Sigmoid colon (tissue), 7 donors: ENCODE results near the gene FBN3. TPM values are rescaled to one million over a fixed set of nuclear protein-coding genes. Genes with fewer than 3 reads are reported as not detected.
A peak's percentile ranks its signal among the peaks of the same experiment; 100 is the strongest.

Source experiments
- DNase-seq: peaks from one replicate; pipeline ENCODE4 v3.0.0-alpha.2; 2019
- H3K27ac ChIP-seq, 4 donors: fragments of 200-600 bp; sonication (generic); one replicate each; pipeline ENCODE4 v1.5.1; 2016 to 2019; ENCODE audit warnings: mild to moderate bottlenecking in 1 of 4
- H3K27me3 ChIP-seq, 3 donors: fragments of 200-600 bp; sonication (generic); one replicate each; pipeline ENCODE4 v1.5.1; 2019; ENCODE audit warnings: mild to moderate bottlenecking in 1 of 3
- H3K36me3 ChIP-seq, 4 donors: fragments of 200-600 bp; sonication (generic); one replicate each; pipeline ENCODE4 v1.5.1; 2016 to 2019
- H3K4me1 ChIP-seq, 4 donors: fragments of 200-600 bp; sonication (generic); one replicate each; pipeline ENCODE4 v1.5.1; 2017 to 2019
- H3K4me3 ChIP-seq, 4 donors: fragments of 200-600 bp; sonication (generic); one replicate each; pipeline ENCODE4 v1.5.1; 2017 to 2019; ENCODE audit warnings: mild to moderate bottlenecking in 2 of 4, moderate library complexity in 1 of 4
- H3K9me3 ChIP-seq, 4 donors: fragments of 200-600 bp in 3 of 4; sonication (generic) in 3 of 4; one replicate each; pipeline versions ENCODE4 v1.5.1 to v1.6.1; 2013 to 2019
- EP300 ChIP-seq, 4 donors: sonication (generic); formaldehyde crosslinking; IDR thresholded peaks; one replicate each; pipeline ENCODE4 v1.6.1; 2017; ENCODE audit warnings: antibody characterized with exemption in 4 of 4
- POLR2A ChIP-seq, 2 donors: fragments of 450-650 bp; IDR thresholded peaks; one replicate each; pipeline ENCODE4 v1.6.1; 2016; ENCODE audit warnings: antibody characterized with exemption in 2 of 2, mild to moderate bottlenecking in 2 of 2, moderate library complexity in 2 of 2
- POLR2AphosphoS5 ChIP-seq, 4 donors: sonication (generic); formaldehyde crosslinking; IDR thresholded peaks; one replicate each; pipeline ENCODE4 v1.6.1; 2017; ENCODE audit warnings: antibody characterized with exemption in 4 of 4
- WGBS, 2 donors: extraction: QIAGEN DNeasy Blood & Tissue Kit; methylation state at CpG; one replicate each; pipeline ENCODE4 v1.1.7; 2013; 5-methylcytosine and 5-hydroxymethylcytosine counted together
- intact Hi-C: fragments of 100-400 bp; cut with DNase I; formaldehyde crosslinking; loops from one replicate; pipeline ENCODE4 v1.15.1; 2023
- polyA plus RNA-seq, 3 donors: library from polyadenylated mRNA; stranded (reverse); fragments of 200-250 nt; gene quantifications; one replicate each; pipeline ENCODE4 v1.2.3, GENCODE V29; 2013
- total RNA-seq, 4 donors: library from RNA; depleted of rRNA; stranded (reverse); fragments of >200 nt; gene quantifications; one replicate each; pipeline ENCODE4 v1.1.0, GENCODE V29; 2016
- TF ChIP-seq, protein P1 (sequence below), 4 experiments: fragments of 450-650 bp in 3 of 4; fragments of 200-600 bp in 1 of 4; IDR thresholded peaks; one replicate each; pipeline ENCODE4 v1.5.1; 2016 to 2019; ENCODE audit warnings: antibody characterized with exemption in 4 of 4, mild to moderate bottlenecking in 3 of 4, moderate library complexity in 2 of 4
- donor health status: healthy with polysubstance abuse.
- donor health status: Bipolar disorder and iron deficiency.
- donor health status: healthy.

FBN3 gene
- total and polyA plus RNA-seq, 7 donors = 0.06 TPM; not detected in 6

DNA sequence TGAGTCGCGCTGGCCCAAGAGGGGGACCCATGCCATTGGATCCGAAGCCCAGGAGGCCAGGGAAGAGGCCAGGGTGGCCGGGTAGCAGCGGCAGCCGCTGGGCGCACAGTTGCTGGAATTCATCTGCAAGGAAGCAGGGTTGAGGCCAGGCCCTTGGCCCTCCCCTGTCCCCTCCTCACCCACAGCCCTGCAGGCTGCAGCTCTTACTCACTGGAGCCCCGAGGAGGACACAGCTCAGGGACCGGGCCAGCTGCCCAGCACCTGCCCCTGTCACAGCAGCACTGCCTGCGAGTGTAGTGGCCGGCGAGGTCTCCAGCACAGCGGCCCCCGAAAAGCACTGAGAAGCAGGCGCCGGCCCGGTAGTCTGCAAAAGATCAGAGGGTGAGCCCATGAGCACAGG is 11.2 kb downstream of the FBN3 start:
- Histone ChIP-seq H3K4me1 (no peaks in the 10 kb centered on the region), H3K36me3 (no peaks in the 10 kb centered on the region), H3K27me3 (peaks cover 0 to 3% (median 0%) of the 10 kb centered on the region in 3 donors), H3K9me3 (no peaks in the 10 kb centered on the region), H3K27ac (no peak overlapping the region), H3K4me3 (no peak overlapping the region)
- whole genome bisulfite sequencing, 2 donors = 89 to 94% methylated on average over 17 of the region's 17 CpGs
- no peak for TF ChIP-seq POLR2A (IDR thresholded peaks at IDR 0.05)
- TF ChIP-seq, protein P1, sequence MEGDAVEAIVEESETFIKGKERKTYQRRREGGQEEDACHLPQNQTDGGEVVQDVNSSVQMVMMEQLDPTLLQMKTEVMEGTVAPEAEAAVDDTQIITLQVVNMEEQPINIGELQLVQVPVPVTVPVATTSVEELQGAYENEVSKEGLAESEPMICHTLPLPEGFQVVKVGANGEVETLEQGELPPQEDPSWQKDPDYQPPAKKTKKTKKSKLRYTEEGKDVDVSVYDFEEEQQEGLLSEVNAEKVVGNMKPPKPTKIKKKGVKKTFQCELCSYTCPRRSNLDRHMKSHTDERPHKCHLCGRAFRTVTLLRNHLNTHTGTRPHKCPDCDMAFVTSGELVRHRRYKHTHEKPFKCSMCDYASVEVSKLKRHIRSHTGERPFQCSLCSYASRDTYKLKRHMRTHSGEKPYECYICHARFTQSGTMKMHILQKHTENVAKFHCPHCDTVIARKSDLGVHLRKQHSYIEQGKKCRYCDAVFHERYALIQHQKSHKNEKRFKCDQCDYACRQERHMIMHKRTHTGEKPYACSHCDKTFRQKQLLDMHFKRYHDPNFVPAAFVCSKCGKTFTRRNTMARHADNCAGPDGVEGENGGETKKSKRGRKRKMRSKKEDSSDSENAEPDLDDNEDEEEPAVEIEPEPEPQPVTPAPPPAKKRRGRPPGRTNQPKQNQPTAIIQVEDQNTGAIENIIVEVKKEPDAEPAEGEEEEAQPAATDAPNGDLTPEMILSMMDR (IDR thresholded peaks at IDR 0.05) = no peak
- no peak for TF ChIP-seq EP300 (IDR thresholded peaks at IDR 0.05)
- no peak for TF ChIP-seq POLR2AphosphoS5 (IDR thresholded peaks at IDR 0.05)
- intact Hi-C loops = no loop called here
- no peak for DNase-seq

DNA sequence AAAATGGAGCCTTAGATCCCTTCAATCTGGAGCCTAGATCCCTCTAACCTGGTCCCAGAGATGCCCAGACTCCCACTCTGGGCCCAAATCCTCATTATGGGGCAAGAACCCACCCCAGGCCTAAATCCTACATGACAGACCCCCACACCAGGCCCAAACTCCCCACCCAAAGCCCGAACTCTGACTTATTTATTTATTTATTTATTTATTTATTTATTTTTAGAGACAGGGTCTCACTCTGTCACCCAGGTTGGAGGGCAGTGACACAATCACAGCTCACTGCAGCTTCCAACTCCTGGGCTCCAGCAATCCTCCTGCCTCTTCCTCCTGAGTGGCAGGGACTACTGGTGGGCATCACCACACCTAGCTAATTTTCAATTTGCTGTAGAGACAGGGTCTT is 12.0 kb downstream of the FBN3 start:
- no peak for DNase-seq
- Histone ChIP-seq H3K27ac (no peak overlapping the region), H3K4me3 (no peak overlapping the region), H3K4me1 (no peaks in the 10 kb centered on the region), H3K36me3 (no peaks in the 10 kb centered on the region), H3K27me3 (peaks cover 0 to 3% (median 0%) of the 10 kb centered on the region in 3 donors), H3K9me3 (no peaks in the 10 kb centered on the region)
- TF ChIP-seq POLR2AphosphoS5 (IDR thresholded peaks at IDR 0.05) (no peak), POLR2A (IDR thresholded peaks at IDR 0.05) (no peak), EP300 (IDR thresholded peaks at IDR 0.05) (no peak)
- TF ChIP-seq, protein P1 (IDR thresholded peaks at IDR 0.05) = no peak
- intact Hi-C loops = no loop called here
- WGBS, 2 donors = 87 to 94% methylated on average over 1 of the region's 1 CpG

DNA sequence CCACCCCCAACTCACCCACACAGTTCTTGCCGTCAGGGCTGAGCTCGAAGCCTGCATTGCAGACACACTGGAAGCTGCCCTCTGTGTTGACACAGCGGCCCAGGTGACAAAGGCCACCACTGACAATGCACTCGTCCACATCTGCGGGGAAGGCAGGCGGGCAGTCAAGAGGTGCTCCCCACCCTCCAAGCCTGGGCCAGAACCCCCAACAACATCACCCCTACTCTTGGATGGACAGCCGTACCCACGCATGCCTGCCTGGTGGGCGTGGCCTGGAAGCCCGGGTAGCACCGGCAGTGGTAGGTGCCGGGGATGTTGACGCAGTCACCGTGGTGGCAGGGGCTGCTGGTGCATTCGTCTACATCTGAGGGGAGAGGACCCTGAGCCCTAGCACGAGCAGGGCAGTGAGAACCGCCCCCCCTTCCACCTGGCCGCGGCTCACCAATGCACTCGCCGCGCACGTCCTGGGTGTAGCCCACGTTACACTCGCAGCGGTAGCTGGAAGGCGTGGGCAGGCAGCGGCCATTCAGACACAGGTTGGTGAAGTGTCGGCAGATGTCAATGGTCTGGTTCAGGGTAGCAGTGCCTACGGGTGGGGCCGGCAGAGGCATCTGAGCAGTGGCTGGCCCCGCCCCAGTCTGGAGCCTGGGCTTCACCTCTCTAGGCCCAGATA is 13.3 kb downstream of the FBN3 start:
- H3K27me3 ChIP-seq = no peaks in the 10 kb centered on the region
- no peak for DNase-seq
- H3K36me3 ChIP-seq = no peaks in the 10 kb centered on the region
- 83 to 89% methylated on average over 32 of the region's 32 CpGs for WGBS, 2 donors
- intact Hi-C loops = no loop called here
- no peak for TF ChIP-seq EP300 (IDR thresholded peaks at IDR 0.05)
- TF ChIP-seq POLR2A (IDR thresholded peaks at IDR 0.05) = no peak
- TF ChIP-seq POLR2AphosphoS5 (IDR thresholded peaks at IDR 0.05) = no peak
- TF ChIP-seq, protein P1 (IDR thresholded peaks at IDR 0.05) = no peak
- no peaks in the 10 kb centered on the region for H3K9me3 ChIP-seq
- H3K4me1 ChIP-seq = no peaks in the 10 kb centered on the region
- H3K27ac ChIP-seq = no peak overlapping the region
- no peak overlapping the region for H3K4me3 ChIP-seq

DNA sequence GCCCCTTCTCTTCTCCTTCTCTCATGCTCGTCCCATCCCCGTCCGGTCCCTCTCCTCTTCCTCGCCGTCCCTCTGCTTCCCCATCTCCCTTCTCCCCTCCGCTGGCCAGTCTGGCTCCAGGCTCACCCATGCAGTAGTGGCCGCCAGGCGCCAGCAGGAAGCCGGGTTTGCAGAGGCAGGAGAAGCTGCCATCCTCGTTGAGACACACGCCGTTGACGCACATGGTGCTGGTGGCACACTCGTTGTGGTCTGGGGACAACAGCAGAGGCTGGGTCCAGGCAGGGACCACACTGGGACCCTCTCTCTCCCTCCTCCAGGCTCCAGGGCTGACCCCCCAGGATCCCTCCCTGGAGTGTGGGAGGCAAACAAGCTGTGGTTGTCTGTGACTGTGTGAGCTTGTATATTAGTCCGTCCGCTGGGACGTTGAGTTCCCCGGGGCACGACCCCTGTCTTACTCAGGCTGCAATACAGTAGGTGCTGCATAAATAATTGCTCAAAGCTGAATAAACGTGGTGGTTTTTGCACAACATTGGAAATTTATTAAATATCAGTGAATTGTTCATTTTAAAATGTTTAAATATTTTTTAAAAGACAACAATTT is 16.4 kb downstream of the FBN3 start:
- TF ChIP-seq POLR2A (IDR thresholded peaks at IDR 0.05) (no peak), EP300 (IDR thresholded peaks at IDR 0.05) (no peak), POLR2AphosphoS5 (IDR thresholded peaks at IDR 0.05) (no peak)
- TF ChIP-seq, protein P1 (IDR thresholded peaks at IDR 0.05) = no peak
- Histone ChIP-seq H3K9me3 (no peaks in the 10 kb centered on the region), H3K4me1 (no peaks in the 10 kb centered on the region), H3K27ac (no peak overlapping the region), H3K36me3 (no peaks in the 10 kb centered on the region), H3K4me3 (no peak overlapping the region), H3K27me3 (no peaks in the 10 kb centered on the region)
- WGBS, 2 donors = 72 to 82% methylated on average over 20 of the region's 20 CpGs
- intact Hi-C loops = no loop called here
- peak; percentile 60 for DNase-seq
